SK-N-SH (cell line): Measurements from ENCODE around the gene ANKRD12.

ENCODE experiments used
- POLR2AphosphoS5 ChIP-seq: IDR thresholded peaks from 2 replicates; pipeline ENCODE4 v1.6.1; 2012; ENCODE audit warnings: low read depth, low read length
- RCOR1 ChIP-seq: fragments of 150-350 bp; IDR thresholded peaks from 2 replicates; pipeline ENCODE4 v1.6.1; 2017; ENCODE audit warnings: antibody characterized with exemption, low read length
- TAF1 ChIP-seq: IDR thresholded peaks from 2 replicates; pipeline ENCODE4 v1.6.1; 2012; ENCODE audit warnings: low read depth, mild to moderate bottlenecking, low read length, moderate library complexity, borderline replicate concordance
- TF ChIP-seq, protein P1 (sequence below): fragments of 200-600 bp; sonication (generic); IDR thresholded peaks from 2 replicates; pipeline ENCODE4 v1.6.1; 2017; ENCODE audit warnings: antibody characterized with exemption, mild to moderate bottlenecking, moderate library complexity

DNA sequence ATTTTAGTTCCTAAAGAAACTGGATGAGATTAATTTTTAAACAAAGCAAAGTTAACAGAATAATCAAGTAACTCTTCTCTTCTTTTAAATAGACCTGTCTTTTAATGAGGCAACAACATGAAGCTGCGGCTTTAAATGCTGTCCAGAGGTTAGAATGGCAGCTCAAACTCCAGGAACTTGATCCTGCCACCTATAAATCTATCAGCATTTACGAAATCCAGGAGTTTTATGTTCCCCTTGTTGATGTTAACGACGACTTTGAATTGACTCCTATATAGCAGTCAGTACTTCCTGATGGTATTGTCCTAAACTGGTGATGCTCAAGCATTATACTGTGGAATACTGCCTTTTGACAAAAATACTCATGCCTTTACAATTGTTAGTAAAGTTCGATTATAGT is 144.3 kb downstream of the ANKRD12 start:
- TF ChIP-seq, protein P1, sequence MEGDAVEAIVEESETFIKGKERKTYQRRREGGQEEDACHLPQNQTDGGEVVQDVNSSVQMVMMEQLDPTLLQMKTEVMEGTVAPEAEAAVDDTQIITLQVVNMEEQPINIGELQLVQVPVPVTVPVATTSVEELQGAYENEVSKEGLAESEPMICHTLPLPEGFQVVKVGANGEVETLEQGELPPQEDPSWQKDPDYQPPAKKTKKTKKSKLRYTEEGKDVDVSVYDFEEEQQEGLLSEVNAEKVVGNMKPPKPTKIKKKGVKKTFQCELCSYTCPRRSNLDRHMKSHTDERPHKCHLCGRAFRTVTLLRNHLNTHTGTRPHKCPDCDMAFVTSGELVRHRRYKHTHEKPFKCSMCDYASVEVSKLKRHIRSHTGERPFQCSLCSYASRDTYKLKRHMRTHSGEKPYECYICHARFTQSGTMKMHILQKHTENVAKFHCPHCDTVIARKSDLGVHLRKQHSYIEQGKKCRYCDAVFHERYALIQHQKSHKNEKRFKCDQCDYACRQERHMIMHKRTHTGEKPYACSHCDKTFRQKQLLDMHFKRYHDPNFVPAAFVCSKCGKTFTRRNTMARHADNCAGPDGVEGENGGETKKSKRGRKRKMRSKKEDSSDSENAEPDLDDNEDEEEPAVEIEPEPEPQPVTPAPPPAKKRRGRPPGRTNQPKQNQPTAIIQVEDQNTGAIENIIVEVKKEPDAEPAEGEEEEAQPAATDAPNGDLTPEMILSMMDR: no peak
- TF ChIP-seq POLR2AphosphoS5 (no peak), TAF1 (no peak), RCOR1 (no peak)
